SK-N-SH treated with all-trans-retinoic acid at 6 μM for 48 hours (cell line): Measurements from ENCODE around the gene CENPU.

Source experiments
- ARNTL ChIP-seq: fragments of 450-650 bp; formaldehyde crosslinking; IDR thresholded peaks from 2 replicates; pipeline ENCODE4 v1.5.0; 2020; ENCODE audit warnings: low read depth, mild to moderate bottlenecking, moderate library complexity, borderline replicate concordance
- BACH2 ChIP-seq: fragments of 250-450 bp; sonication (Bioruptor Pico); IDR thresholded peaks from 2 replicates; pipeline ENCODE4 v1.9.0; 2021; ENCODE audit warnings: mild to moderate bottlenecking, borderline replicate concordance
- ESRRG ChIP-seq: fragments of 250-450 bp; sonication (Bioruptor Pico); IDR thresholded peaks from 2 replicates; pipeline ENCODE4 v1.6.1; 2021; ENCODE audit warnings: mild to moderate bottlenecking
- RARB ChIP-seq: fragments of 250-450 bp; sonication (Bioruptor Pico); IDR thresholded peaks from 2 replicates; pipeline ENCODE4 v1.8.0; 2021; ENCODE audit warnings: mild to moderate bottlenecking, moderate library complexity
- SNAI2 ChIP-seq: fragments of 250-450 bp; sonication (Bioruptor Pico); IDR thresholded peaks from 2 replicates; pipeline ENCODE4 v1.5.0; 2020; ENCODE audit warnings: mild to moderate bottlenecking, moderate library complexity
- TCF4 ChIP-seq: fragments of 250-450 bp; sonication (Bioruptor Pico); IDR thresholded peaks from 2 replicates; pipeline ENCODE4 v1.8.0; 2021; ENCODE audit warnings: mild to moderate bottlenecking, moderate library complexity, borderline replicate concordance
- TSHZ2 ChIP-seq: fragments of 250-450 bp; sonication (Bioruptor Pico); IDR thresholded peaks from 2 replicates; pipeline ENCODE4 v1.5.0; 2020; ENCODE audit warnings: mild to moderate bottlenecking, moderate library complexity
- ZC3H10 ChIP-seq: fragments of 250-450 bp; sonication (Bioruptor Pico); IDR thresholded peaks from 2 replicates; pipeline ENCODE4 v1.5.1; 2021; ENCODE audit warnings: mild to moderate bottlenecking, moderate library complexity
- ZFP30 ChIP-seq: fragments of 450-650 bp; formaldehyde crosslinking; IDR thresholded peaks from 2 replicates; pipeline ENCODE4 v1.5.0; 2022; ENCODE audit warnings: mild to moderate bottlenecking, moderate library complexity
- ZNF565 ChIP-seq: fragments of 450-650 bp; formaldehyde crosslinking; conservative IDR thresholded peaks from 2 replicates; pipeline ENCODE4 v1.5.0; 2020; ENCODE audit warnings: low read depth, mild to moderate bottlenecking, moderate library complexity
- TF ChIP-seq, protein P1 (sequence below): fragments of 250-450 bp; sonication (Bioruptor Pico); IDR thresholded peaks from 2 replicates; pipeline ENCODE4 v1.5.1; 2020; ENCODE audit warnings: low read depth, mild to moderate bottlenecking, moderate library complexity
- TF ChIP-seq, protein P2 (sequence below): fragments of 250-450 bp; sonication (Bioruptor Pico); IDR thresholded peaks from 2 replicates; pipeline ENCODE4 v1.8.0; 2020; ENCODE audit warnings: mild to moderate bottlenecking, moderate library complexity, borderline replicate concordance

GRCh38 chr4:184672741-184673140 is 61.2 kb downstream of the CENPU start:
- no peak for TF ChIP-seq BACH2 (CRISPR knock-in tag)
- TF ChIP-seq TSHZ2 (CRISPR knock-in tag) = no peak
- no peak for TF ChIP-seq TCF4
- no peak for TF ChIP-seq ARNTL (CRISPR knock-in tag)
- no peak for TF ChIP-seq ZC3H10 (CRISPR knock-in tag)
- no peak for TF ChIP-seq ZNF565 (CRISPR knock-in tag)
- no peak for TF ChIP-seq SNAI2 (CRISPR knock-in tag)
- no peak for TF ChIP-seq RARB (CRISPR knock-in tag)
- TF ChIP-seq, protein P1, sequence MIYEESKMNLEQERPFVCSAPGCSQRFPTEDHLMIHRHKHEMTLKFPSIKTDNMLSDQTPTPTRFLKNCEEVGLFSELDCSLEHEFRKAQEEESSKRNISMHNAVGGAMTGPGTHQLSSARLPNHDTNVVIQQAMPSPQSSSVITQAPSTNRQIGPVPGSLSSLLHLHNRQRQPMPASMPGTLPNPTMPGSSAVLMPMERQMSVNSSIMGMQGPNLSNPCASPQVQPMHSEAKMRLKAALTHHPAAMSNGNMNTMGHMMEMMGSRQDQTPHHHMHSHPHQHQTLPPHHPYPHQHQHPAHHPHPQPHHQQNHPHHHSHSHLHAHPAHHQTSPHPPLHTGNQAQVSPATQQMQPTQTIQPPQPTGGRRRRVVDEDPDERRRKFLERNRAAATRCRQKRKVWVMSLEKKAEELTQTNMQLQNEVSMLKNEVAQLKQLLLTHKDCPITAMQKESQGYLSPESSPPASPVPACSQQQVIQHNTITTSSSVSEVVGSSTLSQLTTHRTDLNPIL (CRISPR knock-in tag) = no peak
- TF ChIP-seq ZFP30 (CRISPR knock-in tag) = no peak
- TF ChIP-seq, protein P2, sequence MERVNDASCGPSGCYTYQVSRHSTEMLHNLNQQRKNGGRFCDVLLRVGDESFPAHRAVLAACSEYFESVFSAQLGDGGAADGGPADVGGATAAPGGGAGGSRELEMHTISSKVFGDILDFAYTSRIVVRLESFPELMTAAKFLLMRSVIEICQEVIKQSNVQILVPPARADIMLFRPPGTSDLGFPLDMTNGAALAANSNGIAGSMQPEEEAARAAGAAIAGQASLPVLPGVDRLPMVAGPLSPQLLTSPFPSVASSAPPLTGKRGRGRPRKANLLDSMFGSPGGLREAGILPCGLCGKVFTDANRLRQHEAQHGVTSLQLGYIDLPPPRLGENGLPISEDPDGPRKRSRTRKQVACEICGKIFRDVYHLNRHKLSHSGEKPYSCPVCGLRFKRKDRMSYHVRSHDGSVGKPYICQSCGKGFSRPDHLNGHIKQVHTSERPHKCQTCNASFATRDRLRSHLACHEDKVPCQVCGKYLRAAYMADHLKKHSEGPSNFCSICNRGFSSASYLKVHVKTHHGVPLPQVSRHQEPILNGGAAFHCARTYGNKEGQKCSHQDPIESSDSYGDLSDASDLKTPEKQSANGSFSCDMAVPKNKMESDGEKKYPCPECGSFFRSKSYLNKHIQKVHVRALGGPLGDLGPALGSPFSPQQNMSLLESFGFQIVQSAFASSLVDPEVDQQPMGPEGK (CRISPR knock-in tag) = no peak
- no peak for TF ChIP-seq ESRRG
